ENCODE results near the gene WHRN.

WHRN gene

GRCh38 chr9:114442022-114442421 lies 63.3 kb downstream of the WHRN start:
- Mint-ChIP-seq H3K4me1 (ENCODE audit: low read depth) (no peaks in the 10 kb centered on the region), H3K27ac (no peak overlapping the region), H3K9me3 (no peaks in the 10 kb centered on the region), H3K36me3 (ENCODE audit: low read depth) (no peaks in the 10 kb centered on the region), H3K4me3 (no peak overlapping the region), H3K27me3 (no peaks in the 10 kb centered on the region)

GRCh38 chr9:114437401-114437893 lies 67.8 kb downstream of the WHRN start:
- H3K4me1 Mint-ChIP-seq (ENCODE audit: low read depth): no peaks in the 10 kb centered on the region
- H3K27ac Mint-ChIP-seq: no peak overlapping the region
- no peak overlapping the region for H3K4me3 Mint-ChIP-seq

GRCh38 chr9:114434878-114435311 lies 70.4 kb downstream of the WHRN start:
- Mint-ChIP-seq H3K27me3 (no peaks in the 10 kb centered on the region), H3K4me1 (ENCODE audit: low read depth) (no peaks in the 10 kb centered on the region), H3K36me3 (ENCODE audit: low read depth) (no peaks in the 10 kb centered on the region), H3K4me3 (no peak overlapping the region), H3K9me3 (no peaks in the 10 kb centered on the region), H3K27ac (no peak overlapping the region)

More at GRCh38 chr9:114437401-114437893, 67.8 kb downstream of the WHRN start:
- Mint-ChIP-seq H3K27me3 (no peaks in the 10 kb centered on the region), H3K36me3 (ENCODE audit: low read depth) (no peaks in the 10 kb centered on the region), H3K9me3 (no peaks in the 10 kb centered on the region)

GRCh38 chr9:114433720-114434255 lies 71.5 kb downstream of the WHRN start:
- no peak overlapping the region for H3K4me3 Mint-ChIP-seq
- H3K36me3 Mint-ChIP-seq (ENCODE audit: low read depth): no peaks in the 10 kb centered on the region
- no peaks in the 10 kb centered on the region for H3K9me3 Mint-ChIP-seq
- H3K4me1 Mint-ChIP-seq (ENCODE audit: low read depth): no peaks in the 10 kb centered on the region
- H3K27ac Mint-ChIP-seq: no peak overlapping the region
- no peaks in the 10 kb centered on the region for H3K27me3 Mint-ChIP-seq

- Mint-ChIP-seq H3K36me3 (ENCODE audit: low read depth) (no peaks in the 10 kb centered on the region), H3K9me3 (no peaks in the 10 kb centered on the region), H3K4me3 (no peak overlapping the region), H3K27ac (no peak overlapping the region), H3K27me3 (no peaks in the 10 kb centered on the region), H3K4me1 (ENCODE audit: low read depth) (no peaks in the 10 kb centered on the region)
Measured at GRCh38 chr9:114433086-114433485, 72.2 kb downstream of the WHRN start.

DNA sequence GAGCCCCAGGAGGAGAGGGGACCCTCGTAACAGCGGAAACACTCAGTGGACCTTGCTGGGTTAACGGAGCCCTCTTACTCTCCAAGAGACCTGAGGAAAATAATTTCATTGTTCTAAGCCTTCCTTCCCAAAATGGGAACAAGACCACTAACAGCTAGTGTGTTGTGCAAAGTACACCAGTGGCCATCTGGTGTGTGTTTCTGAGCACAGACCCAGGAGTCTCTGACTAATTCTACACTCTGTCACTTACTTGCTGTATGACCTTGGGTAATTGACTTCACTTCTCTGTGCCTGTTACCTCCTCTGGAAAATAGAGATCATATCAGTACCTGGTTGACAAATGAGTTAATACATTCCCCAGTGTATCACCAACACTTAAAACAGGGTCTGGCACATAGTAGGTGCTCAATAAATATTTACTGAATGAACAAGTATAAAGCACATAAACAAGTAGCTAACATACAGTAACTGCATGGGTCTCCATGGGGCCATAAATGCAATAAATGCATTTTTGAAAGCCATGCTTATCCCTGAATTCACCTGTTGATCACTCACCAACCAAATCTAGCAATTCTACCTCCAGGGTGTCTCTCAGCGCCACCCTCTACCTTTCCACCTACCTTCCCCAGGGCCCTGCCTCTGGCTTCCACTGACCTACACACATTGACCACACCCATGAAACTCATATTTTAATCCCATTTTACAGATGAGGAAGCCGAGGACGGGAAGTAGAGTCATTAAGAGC lies 72.8 kb downstream of the WHRN start:
- no peaks in the 10 kb centered on the region for H3K27me3 Mint-ChIP-seq
- no peaks in the 10 kb centered on the region for H3K4me1 Mint-ChIP-seq (ENCODE audit: low read depth)
- H3K9me3 Mint-ChIP-seq: no peaks in the 10 kb centered on the region
- no peak overlapping the region for H3K4me3 Mint-ChIP-seq
- H3K27ac Mint-ChIP-seq: no peak overlapping the region
- no peaks in the 10 kb centered on the region for H3K36me3 Mint-ChIP-seq (ENCODE audit: low read depth)

- Mint-ChIP-seq H3K9me3 (no peaks in the 10 kb centered on the region), H3K27ac (no peak overlapping the region), H3K4me1 (ENCODE audit: low read depth) (no peaks in the 10 kb centered on the region), H3K4me3 (no peak overlapping the region), H3K27me3 (no peaks in the 10 kb centered on the region), H3K36me3 (ENCODE audit: low read depth) (no peaks in the 10 kb centered on the region)
Measured at GRCh38 chr9:114431770-114432169, 73.5 kb downstream of the WHRN start.

GRCh38 chr9:114431003-114431402 lies 74.3 kb downstream of the WHRN start:
- H3K4me1 Mint-ChIP-seq (ENCODE audit: low read depth): no peaks in the 10 kb centered on the region

GRCh38 chr9:114430457-114430856 lies 74.8 kb downstream of the WHRN start:
- Mint-ChIP-seq H3K27ac (no peak overlapping the region), H3K36me3 (ENCODE audit: low read depth) (no peaks in the 10 kb centered on the region), H3K4me1 (ENCODE audit: low read depth) (no peaks in the 10 kb centered on the region), H3K9me3 (no peaks in the 10 kb centered on the region), H3K4me3 (no peak overlapping the region), H3K27me3 (no peaks in the 10 kb centered on the region)

More at GRCh38 chr9:114431003-114431402, 74.3 kb downstream of the WHRN start:
- Mint-ChIP-seq H3K9me3 (no peaks in the 10 kb centered on the region), H3K27me3 (no peaks in the 10 kb centered on the region), H3K36me3 (ENCODE audit: low read depth) (no peaks in the 10 kb centered on the region), H3K27ac (no peak overlapping the region), H3K4me3 (no peak overlapping the region)

DNA sequence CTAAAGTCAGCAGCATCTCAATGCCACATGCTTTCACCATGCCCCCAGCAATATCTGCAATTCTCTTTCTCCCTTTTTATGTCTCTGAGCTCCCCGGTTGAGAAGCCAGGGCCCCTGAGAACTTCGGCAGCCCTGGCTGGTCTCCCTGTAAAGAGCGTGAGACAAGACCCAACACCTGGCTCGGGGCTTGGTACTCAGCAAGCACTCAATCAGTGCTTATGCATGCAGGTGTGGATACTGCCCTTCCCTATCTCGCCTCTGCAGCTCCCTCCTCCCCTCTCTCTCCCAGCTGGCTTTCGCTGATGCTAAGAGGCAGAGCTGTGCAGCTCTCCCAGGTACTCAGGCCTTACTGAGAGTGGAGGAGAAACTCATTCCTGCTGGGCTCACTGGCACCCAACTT lies 75.8 kb downstream of the WHRN start:
- Mint-ChIP-seq H3K9me3 (no peaks in the 10 kb centered on the region), H3K27me3 (no peaks in the 10 kb centered on the region), H3K27ac (no peak overlapping the region)

GRCh38 chr9:114428466-114428865 lies 76.8 kb downstream of the WHRN start:
- H3K4me3 Mint-ChIP-seq: no peak overlapping the region
- H3K27ac Mint-ChIP-seq: no peak overlapping the region
- H3K9me3 Mint-ChIP-seq: no peaks in the 10 kb centered on the region
- no peaks in the 10 kb centered on the region for H3K27me3 Mint-ChIP-seq
- H3K4me1 Mint-ChIP-seq (ENCODE audit: low read depth): no peaks in the 10 kb centered on the region
- H3K36me3 Mint-ChIP-seq (ENCODE audit: low read depth): no peaks in the 10 kb centered on the region

More for the DNA sequence above, 75.8 kb downstream of the WHRN start:
- Mint-ChIP-seq H3K4me3 (no peak overlapping the region), H3K4me1 (ENCODE audit: low read depth) (no peaks in the 10 kb centered on the region), H3K36me3 (ENCODE audit: low read depth) (no peaks in the 10 kb centered on the region)

GRCh38 chr9:114427644-114428043 lies 77.6 kb downstream of the WHRN start:
- H3K9me3 Mint-ChIP-seq: no peaks in the 10 kb centered on the region
- no peaks in the 10 kb centered on the region for H3K36me3 Mint-ChIP-seq (ENCODE audit: low read depth)
- H3K4me3 Mint-ChIP-seq: no peak overlapping the region
- H3K4me1 Mint-ChIP-seq (ENCODE audit: low read depth): no peaks in the 10 kb centered on the region
- no peaks in the 10 kb centered on the region for H3K27me3 Mint-ChIP-seq
- no peak overlapping the region for H3K27ac Mint-ChIP-seq

- Mint-ChIP-seq H3K9me3 (no peaks in the 10 kb centered on the region), H3K36me3 (ENCODE audit: low read depth) (no peaks in the 10 kb centered on the region), H3K4me3 (no peak overlapping the region), H3K4me1 (ENCODE audit: low read depth) (no peaks in the 10 kb centered on the region), H3K27me3 (no peaks in the 10 kb centered on the region), H3K27ac (no peak overlapping the region)
Measured at GRCh38 chr9:114426046-114426948, 79.0 kb downstream of the WHRN start.

DNA sequence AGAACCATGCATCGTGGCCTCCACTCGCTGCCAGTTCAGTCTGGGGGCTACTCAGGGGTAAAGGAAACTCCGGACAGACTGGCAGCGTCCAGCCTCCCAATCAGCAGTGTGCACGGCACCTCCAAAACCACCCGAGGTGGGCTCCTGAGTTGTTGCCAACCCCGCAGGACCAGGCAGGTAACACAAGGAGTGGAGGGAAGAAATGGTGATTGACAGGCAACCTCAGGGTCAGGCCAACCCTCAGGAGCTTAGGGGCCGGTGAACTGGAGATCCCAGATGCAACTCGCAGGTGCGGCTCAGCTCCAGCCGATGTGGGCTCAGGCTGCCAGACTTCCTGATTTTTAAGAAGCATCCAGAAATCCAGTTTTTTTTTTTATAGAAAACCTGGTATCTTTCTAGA lies 80.1 kb downstream of the WHRN start:
- H3K4me1 Mint-ChIP-seq (ENCODE audit: low read depth): no peaks in the 10 kb centered on the region
- no peaks in the 10 kb centered on the region for H3K27me3 Mint-ChIP-seq
- no peak overlapping the region for H3K4me3 Mint-ChIP-seq
- no peak overlapping the region for H3K27ac Mint-ChIP-seq
- no peaks in the 10 kb centered on the region for H3K36me3 Mint-ChIP-seq (ENCODE audit: low read depth)
- H3K9me3 Mint-ChIP-seq: no peaks in the 10 kb centered on the region

DNA sequence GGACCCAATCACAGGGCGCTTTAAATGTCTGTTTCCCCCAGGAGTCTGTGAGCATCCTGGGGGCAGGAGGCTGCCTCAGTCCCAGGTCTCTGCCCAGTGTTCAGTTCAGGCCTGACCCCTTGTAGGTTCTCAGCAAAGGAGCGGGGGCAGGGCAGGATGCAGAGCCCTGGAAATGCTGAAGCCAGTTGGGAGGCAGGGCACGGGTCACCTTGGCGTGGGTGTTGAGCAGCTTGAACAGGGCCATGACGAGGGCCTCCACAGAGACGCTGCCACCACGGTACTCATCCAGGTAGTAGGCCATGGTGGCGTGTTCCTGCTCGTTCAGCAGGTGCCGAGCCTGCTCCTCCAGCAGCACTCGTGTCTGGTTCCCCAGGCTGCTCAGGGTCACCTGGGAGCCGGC lies 81.1 kb downstream of the WHRN start:
- Mint-ChIP-seq H3K4me1 (ENCODE audit: low read depth) (no peaks in the 10 kb centered on the region), H3K36me3 (ENCODE audit: low read depth) (no peaks in the 10 kb centered on the region), H3K27me3 (no peaks in the 10 kb centered on the region), H3K9me3 (no peaks in the 10 kb centered on the region), H3K27ac (no peak overlapping the region), H3K4me3 (no peak overlapping the region)

Measured in stimulated activated naive CD8-positive, alpha-beta T cell treated with anti-CD3 and anti-CD28 coated beads, Interleukin-15, Interleukin-2, amounts not matched to agents 100 ng/mL and 50 ng/mL, for 24 hours (primary cell).